A549 (cell line): Measurements from ENCODE around the gene SLC25A10.

Experiments
- BHLHE40 ChIP-seq: IDR thresholded peaks from 2 replicates; pipeline ENCODE4 v1.6.1; 2012; ENCODE audit warnings: low read depth, low read length, inconsistent platforms
- CEBPB ChIP-seq, 2 experiments: fragments of >200 bp in 1 of 2; sonication (Bioruptor Twin) in 1 of 2; formaldehyde crosslinking in 1 of 2; IDR thresholded peaks; 2 replicates each; pipeline ENCODE4 v1.6.1; 2012 to 2016
- CHD4 ChIP-seq: fragments of 200-600 bp; sonication (generic); IDR thresholded peaks from 2 replicates; pipeline ENCODE4 v1.6.1; 2016; ENCODE audit warnings: antibody characterized with exemption, mild to moderate bottlenecking, borderline replicate concordance
- EP300 ChIP-seq, 2 experiments: fragments of >200 bp; sonication (Bioruptor Twin); formaldehyde crosslinking; IDR thresholded peaks; 2 replicates in 1 of 2; 3 replicates in 1 of 2; pipeline ENCODE4 v1.6.1; 2016 to 2017
- POLR2A ChIP-seq: IDR thresholded peaks from 2 replicates; pipeline ENCODE4 v1.6.1; 2012; ENCODE audit warnings: mild to moderate bottlenecking, low read length
- RCOR1 ChIP-seq: fragments of 150-350 bp; IDR thresholded peaks from 2 replicates; pipeline ENCODE4 v1.6.1; 2014; ENCODE audit warnings: antibody characterized with exemption, low read length, low read depth
- RFX5 ChIP-seq: fragments of 450-650 bp; IDR thresholded peaks from 2 replicates; pipeline ENCODE4 v1.7.1; 2014; ENCODE audit warnings: antibody characterized with exemption, mild to moderate bottlenecking, moderate library complexity
- SMC3 ChIP-seq: fragments of >200 bp; sonication (Bioruptor Twin); formaldehyde crosslinking; IDR thresholded peaks from 3 replicates; pipeline ENCODE4 v1.6.1; 2018; ENCODE audit warnings: inconsistent platforms
- TF ChIP-seq, protein P1 (sequence below): fragments of 150-350 bp; IDR thresholded peaks from 2 replicates; pipeline ENCODE4 v1.6.1; 2014; ENCODE audit warnings: low read depth, mild to moderate bottlenecking, low read length
- TF ChIP-seq, protein P2 (sequence below): fragments of >200 bp; sonication (Bioruptor Twin); formaldehyde crosslinking; IDR thresholded peaks from 3 replicates; pipeline ENCODE4 v1.5.1; 2016
- TF ChIP-seq, protein P3 (sequence below): fragments of 450-650 bp; IDR thresholded peaks from 2 replicates; pipeline ENCODE4 v1.6.1; 2014; ENCODE audit warnings: antibody characterized with exemption
- TF ChIP-seq, protein P4 (sequence below): fragments of 200-600 bp; sonication (generic); IDR thresholded peaks from 2 replicates; pipeline ENCODE4 v1.6.1; 2016; ENCODE audit warnings: antibody characterized with exemption, mild to moderate bottlenecking, moderate library complexity
- TF ChIP-seq, protein P5 (sequence below): IDR thresholded peaks from 2 replicates; pipeline ENCODE4 v1.6.1; 2012

DNA sequence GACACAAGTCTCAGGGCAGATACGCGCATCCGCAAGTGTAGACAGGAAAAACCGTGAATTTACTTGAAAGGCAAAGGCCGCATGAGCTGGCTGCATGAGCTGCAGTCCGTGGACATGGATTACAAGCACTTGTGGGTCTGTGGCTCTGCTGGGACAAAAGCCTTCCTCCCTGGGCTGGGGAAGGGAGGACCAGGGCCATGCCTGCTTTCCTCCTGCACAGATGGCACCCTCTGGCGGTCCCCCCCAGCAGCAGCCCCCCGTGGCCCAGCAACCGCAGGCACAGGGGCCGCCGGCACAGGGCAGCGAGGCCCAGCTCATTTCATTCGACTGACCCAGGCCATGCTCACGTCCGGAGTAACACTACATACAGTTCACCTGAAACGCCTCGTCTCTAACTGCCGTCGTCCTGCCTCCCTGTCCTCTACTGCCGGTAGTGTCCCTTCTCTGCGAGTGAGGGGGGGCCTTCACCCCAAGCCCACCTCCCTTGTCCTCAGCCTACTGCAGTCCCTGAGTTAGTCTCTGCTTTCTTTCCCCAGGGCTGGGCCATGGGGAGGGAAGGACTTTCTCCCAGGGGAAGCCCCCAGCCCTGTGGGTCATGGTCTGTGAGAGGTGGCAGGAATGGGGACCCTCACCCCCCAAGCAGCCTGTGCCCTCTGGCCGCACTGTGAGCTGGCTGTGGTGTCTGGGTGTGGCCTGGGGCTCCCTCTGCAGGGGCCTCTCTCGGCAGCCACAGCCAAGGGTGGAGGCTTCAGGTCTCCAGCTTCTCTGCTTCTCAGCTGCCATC is 10.6 kb upstream of the SLC25A10 start:
- TF ChIP-seq, protein P1, sequence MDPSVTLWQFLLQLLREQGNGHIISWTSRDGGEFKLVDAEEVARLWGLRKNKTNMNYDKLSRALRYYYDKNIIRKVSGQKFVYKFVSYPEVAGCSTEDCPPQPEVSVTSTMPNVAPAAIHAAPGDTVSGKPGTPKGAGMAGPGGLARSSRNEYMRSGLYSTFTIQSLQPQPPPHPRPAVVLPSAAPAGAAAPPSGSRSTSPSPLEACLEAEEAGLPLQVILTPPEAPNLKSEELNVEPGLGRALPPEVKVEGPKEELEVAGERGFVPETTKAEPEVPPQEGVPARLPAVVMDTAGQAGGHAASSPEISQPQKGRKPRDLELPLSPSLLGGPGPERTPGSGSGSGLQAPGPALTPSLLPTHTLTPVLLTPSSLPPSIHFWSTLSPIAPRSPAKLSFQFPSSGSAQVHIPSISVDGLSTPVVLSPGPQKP, result no peak
- no peak for TF ChIP-seq POLR2A
- TF ChIP-seq, protein P2, sequence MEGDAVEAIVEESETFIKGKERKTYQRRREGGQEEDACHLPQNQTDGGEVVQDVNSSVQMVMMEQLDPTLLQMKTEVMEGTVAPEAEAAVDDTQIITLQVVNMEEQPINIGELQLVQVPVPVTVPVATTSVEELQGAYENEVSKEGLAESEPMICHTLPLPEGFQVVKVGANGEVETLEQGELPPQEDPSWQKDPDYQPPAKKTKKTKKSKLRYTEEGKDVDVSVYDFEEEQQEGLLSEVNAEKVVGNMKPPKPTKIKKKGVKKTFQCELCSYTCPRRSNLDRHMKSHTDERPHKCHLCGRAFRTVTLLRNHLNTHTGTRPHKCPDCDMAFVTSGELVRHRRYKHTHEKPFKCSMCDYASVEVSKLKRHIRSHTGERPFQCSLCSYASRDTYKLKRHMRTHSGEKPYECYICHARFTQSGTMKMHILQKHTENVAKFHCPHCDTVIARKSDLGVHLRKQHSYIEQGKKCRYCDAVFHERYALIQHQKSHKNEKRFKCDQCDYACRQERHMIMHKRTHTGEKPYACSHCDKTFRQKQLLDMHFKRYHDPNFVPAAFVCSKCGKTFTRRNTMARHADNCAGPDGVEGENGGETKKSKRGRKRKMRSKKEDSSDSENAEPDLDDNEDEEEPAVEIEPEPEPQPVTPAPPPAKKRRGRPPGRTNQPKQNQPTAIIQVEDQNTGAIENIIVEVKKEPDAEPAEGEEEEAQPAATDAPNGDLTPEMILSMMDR, result no peak; the same call in 1 of the 3 replicates
- no peak for TF ChIP-seq RFX5
- TF ChIP-seq EP300 (IDR thresholded peaks at IDR 0.05), result no peak
- TF ChIP-seq CHD4, result no peak
- TF ChIP-seq, protein P3, sequence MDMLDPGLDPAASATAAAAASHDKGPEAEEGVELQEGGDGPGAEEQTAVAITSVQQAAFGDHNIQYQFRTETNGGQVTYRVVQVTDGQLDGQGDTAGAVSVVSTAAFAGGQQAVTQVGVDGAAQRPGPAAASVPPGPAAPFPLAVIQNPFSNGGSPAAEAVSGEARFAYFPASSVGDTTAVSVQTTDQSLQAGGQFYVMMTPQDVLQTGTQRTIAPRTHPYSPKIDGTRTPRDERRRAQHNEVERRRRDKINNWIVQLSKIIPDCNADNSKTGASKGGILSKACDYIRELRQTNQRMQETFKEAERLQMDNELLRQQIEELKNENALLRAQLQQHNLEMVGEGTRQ, result no peak
- TF ChIP-seq, protein P4, sequence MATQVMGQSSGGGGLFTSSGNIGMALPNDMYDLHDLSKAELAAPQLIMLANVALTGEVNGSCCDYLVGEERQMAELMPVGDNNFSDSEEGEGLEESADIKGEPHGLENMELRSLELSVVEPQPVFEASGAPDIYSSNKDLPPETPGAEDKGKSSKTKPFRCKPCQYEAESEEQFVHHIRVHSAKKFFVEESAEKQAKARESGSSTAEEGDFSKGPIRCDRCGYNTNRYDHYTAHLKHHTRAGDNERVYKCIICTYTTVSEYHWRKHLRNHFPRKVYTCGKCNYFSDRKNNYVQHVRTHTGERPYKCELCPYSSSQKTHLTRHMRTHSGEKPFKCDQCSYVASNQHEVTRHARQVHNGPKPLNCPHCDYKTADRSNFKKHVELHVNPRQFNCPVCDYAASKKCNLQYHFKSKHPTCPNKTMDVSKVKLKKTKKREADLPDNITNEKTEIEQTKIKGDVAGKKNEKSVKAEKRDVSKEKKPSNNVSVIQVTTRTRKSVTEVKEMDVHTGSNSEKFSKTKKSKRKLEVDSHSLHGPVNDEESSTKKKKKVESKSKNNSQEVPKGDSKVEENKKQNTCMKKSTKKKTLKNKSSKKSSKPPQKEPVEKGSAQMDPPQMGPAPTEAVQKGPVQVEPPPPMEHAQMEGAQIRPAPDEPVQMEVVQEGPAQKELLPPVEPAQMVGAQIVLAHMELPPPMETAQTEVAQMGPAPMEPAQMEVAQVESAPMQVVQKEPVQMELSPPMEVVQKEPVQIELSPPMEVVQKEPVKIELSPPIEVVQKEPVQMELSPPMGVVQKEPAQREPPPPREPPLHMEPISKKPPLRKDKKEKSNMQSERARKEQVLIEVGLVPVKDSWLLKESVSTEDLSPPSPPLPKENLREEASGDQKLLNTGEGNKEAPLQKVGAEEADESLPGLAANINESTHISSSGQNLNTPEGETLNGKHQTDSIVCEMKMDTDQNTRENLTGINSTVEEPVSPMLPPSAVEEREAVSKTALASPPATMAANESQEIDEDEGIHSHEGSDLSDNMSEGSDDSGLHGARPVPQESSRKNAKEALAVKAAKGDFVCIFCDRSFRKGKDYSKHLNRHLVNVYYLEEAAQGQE, result no peak
- no peak for TF ChIP-seq SMC3
- no peak for TF ChIP-seq RCOR1
- TF ChIP-seq CEBPB (IDR thresholded peaks at IDR 0.05), result no peak
- TF ChIP-seq, protein P5, sequence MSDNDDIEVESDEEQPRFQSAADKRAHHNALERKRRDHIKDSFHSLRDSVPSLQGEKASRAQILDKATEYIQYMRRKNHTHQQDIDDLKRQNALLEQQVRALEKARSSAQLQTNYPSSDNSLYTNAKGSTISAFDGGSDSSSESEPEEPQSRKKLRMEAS, result no peak
- TF ChIP-seq BHLHE40, result no peak
